Activated CD8-positive, alpha-beta T cell treated with anti-CD3 and anti-CD28 coated beads for 36 hours (primary cell): Measurements from ENCODE around the gene USO1. TPM values are rescaled to one million over a fixed set of nuclear protein-coding genes. Genes with fewer than 3 reads are reported as not detected.
"Not testable (repeated sequence)": the region's sequence is repeated elsewhere in the genome, so short reads cannot be mapped to it uniquely, and the experiment has no call there.

Experiments used
- ATAC-seq: fragments of 200-7000 bp; cut with Tn5 transposase; one replicate; pipeline ENCODE4 v1.10.0; 2021; ENCODE audit warnings: mild to moderate bottlenecking, moderate library complexity
- CTCF ChIA-PET: fragments of 350-600 bp; sonication (Branson Sonifier 250); formaldehyde crosslinking; loops from one replicate; lab custom pipeline; 2021; ENCODE audit warnings: antibody characterized with exemption; lab: Charles Lee
- POLR2A ChIA-PET: fragments of 350-600 bp; sonication (Branson Sonifier 250); formaldehyde crosslinking; loops from one replicate; lab custom pipeline; 2021; ENCODE audit warnings: antibody characterized with exemption; lab: Charles Lee
- DNase-seq: peaks from one replicate; pipeline ENCODE4 v3.0.0-alpha.2; 2020
- H3K27ac Mint-ChIP-seq: one replicate; pipeline ENCODE4 v1.8.0; 2021; ENCODE audit warnings: mild to moderate bottlenecking, mixed read lengths
- H3K27me3 Mint-ChIP-seq: one replicate; pipeline ENCODE4 v1.8.0; 2021; ENCODE audit warnings: mixed read lengths
- H3K36me3 Mint-ChIP-seq: one replicate; pipeline ENCODE4 v1.8.0; 2021; ENCODE audit warnings: low read depth, mixed read lengths
- H3K4me1 Mint-ChIP-seq: one replicate; pipeline ENCODE4 v1.8.0; 2021; ENCODE audit warnings: low read depth, mixed read lengths
- H3K4me3 Mint-ChIP-seq: one replicate; pipeline ENCODE4 v1.8.0; 2021; ENCODE audit warnings: mild to moderate bottlenecking, moderate library complexity, mixed read lengths
- H3K9me3 Mint-ChIP-seq: one replicate; pipeline ENCODE4 v1.8.0; 2021; ENCODE audit warnings: mixed read lengths
- intact Hi-C: fragments of 100-400 bp; cut with micrococcal nuclease; formaldehyde crosslinking; loops from one replicate; pipeline ENCODE4 v1.10.0; 2022
- total RNA-seq, 2 experiments: library from RNA; stranded (reverse); gene quantifications; one replicate each; pipeline ENCODE4 v1.2.3, GENCODE V29; 2021
- TF ChIP-seq, protein P1 (sequence below): fragments of 200-600 bp; IDR thresholded peaks from one replicate; pipeline ENCODE4 v1.8.0; 2022; ENCODE audit warnings: antibody characterized with exemption, mild to moderate bottlenecking

Gene USO1
- total RNA-seq, 2 experiments from 2014 or later, result 50.5 to 52.0 TPM

DNA sequence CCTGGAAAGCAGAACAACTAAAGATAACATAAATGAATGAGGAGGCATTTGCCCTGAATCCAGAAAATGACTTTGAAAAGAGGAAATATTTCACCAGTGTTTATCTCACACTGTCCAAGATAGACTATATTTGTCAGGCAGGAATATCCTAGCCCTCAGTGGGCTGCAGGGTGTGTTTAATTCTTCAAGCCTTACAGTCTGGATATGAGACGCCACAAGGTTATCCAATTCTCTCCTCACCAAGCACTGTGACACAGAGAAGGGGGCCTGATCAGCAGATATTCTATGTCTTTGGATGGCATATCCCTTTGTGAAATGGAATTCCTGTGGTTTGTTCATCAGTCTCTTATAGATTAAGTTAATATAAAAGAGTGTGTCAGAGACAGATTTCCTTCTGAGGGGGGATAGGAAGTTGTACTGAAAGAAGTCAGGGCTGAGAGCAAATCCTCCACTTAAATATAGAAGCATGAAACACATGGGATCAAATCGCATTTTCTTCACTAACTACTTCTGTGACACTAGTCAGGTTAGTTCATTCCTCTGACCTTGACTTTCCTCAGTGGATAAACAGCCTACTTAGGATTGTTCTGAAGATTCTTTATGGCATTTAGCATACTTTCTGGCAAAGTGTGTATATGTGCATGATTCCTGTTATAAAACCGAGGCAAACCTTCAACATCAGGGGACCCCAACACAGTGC is 44.4 kb upstream of the USO1 start:
- H3K4me3 Mint-ChIP-seq, result no peak overlapping the region
- no peaks in the 10 kb centered on the region for H3K9me3 Mint-ChIP-seq
- H3K27me3 Mint-ChIP-seq, result no peaks in the 10 kb centered on the region
- DNase-seq, result no peak
- no peak for ATAC-seq
- H3K27ac Mint-ChIP-seq, result no peak overlapping the region
- H3K4me1 Mint-ChIP-seq, result peaks cover 23% of the 10 kb centered on the region
- H3K36me3 Mint-ChIP-seq, result no peaks in the 10 kb centered on the region
- intact Hi-C loops, result no loop called here
- POLR2A ChIA-PET, result no interaction called here
- TF ChIP-seq, protein P1, sequence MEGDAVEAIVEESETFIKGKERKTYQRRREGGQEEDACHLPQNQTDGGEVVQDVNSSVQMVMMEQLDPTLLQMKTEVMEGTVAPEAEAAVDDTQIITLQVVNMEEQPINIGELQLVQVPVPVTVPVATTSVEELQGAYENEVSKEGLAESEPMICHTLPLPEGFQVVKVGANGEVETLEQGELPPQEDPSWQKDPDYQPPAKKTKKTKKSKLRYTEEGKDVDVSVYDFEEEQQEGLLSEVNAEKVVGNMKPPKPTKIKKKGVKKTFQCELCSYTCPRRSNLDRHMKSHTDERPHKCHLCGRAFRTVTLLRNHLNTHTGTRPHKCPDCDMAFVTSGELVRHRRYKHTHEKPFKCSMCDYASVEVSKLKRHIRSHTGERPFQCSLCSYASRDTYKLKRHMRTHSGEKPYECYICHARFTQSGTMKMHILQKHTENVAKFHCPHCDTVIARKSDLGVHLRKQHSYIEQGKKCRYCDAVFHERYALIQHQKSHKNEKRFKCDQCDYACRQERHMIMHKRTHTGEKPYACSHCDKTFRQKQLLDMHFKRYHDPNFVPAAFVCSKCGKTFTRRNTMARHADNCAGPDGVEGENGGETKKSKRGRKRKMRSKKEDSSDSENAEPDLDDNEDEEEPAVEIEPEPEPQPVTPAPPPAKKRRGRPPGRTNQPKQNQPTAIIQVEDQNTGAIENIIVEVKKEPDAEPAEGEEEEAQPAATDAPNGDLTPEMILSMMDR, result no peak
- CTCF ChIA-PET, result no interaction called here

DNA sequence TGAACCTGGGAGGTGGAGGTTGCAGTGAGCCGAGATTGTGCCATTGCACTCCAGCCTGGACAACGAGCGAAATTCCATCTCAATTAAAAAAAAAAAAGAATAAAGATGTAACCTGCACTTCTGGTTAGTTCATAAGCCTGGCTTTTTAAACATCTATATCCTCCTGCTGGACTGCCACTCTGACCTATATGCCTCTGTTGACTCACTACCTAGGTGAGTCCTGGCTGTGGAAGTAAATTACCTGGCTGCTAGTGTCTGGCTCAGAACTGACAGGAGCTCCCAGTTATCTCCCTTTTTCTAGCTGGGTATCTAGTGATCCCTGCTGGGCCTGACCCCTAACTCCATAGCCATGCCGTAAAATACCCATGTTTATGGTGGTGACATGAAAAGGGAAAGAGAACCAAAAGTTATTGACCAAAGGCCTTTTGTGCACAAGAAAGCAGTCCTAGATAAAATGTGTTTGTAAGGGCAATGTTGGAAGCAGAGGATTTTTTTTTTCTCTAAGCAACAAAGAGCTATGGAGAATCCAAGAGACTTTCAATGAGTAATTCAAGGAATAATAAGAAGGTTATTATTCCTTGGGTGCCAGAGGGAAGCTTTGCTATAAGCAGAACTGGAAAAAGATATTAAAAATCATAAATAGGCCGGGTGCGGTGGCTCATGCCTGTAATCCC is 40.8 kb upstream of the USO1 start:
- intact Hi-C loops, result no loop called here
- Mint-ChIP-seq H3K4me3 (no peak overlapping the region), H3K27ac (peak overlapping the region; percentile 37), H3K9me3 (peaks cover 5% of the 10 kb centered on the region), H3K27me3 (no peaks in the 10 kb centered on the region), H3K4me1 (peaks cover 45% of the 10 kb centered on the region), H3K36me3 (peaks cover 7% of the 10 kb centered on the region)
- CTCF ChIA-PET, result interaction anchor here (0.9 to 1.8 kb wide), 5 partner anchors 9 to 41 kb away, joined by 3 to 13 read pairs (median 3); partner anchors contain the start of genes G3BP2 and USO1
- TF ChIP-seq, protein P1, result no peak
- DNase-seq (no peak), ATAC-seq (no peak)
- POLR2A ChIA-PET, result interaction anchor here (0.7 to 2.2 kb wide), 6 partner anchors 11 to 730 kb away, joined by 3 to 15 read pairs (median 4); partner anchors contain the start of genes G3BP2 and USO1

DNA sequence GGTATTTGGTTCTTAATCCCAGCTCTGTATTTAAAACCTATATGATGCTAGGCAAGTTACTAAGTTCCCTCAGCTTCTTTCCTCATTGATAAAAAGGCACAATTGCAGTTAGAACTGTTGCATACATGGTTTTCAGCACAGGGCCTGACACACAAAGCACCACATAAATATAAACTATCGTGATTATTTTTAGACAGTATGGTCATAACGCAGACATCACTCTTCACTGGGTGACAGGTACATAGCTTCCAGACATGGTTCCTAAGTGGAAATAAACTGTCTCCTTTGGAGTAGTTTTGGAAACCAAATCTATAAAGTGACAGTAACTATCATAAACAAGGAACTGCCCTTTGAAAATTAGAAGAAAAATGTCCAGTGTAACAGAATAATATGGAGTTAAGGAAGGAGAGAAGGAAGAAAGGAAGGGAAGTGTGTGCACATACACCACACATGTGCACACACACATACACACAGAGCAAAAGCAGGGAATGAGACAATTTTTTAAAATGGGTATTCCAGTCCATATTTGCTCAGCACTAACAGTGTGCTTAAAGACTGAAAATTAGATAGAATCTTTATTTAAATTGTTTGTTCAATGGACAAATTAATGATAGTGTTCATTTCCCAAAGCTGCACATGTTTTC is 38.7 kb upstream of the USO1 start:
- Mint-ChIP-seq H3K4me3 (no peak overlapping the region), H3K4me1 (peaks cover 44% of the 10 kb centered on the region), H3K27me3 (no peaks in the 10 kb centered on the region), H3K27ac (peak overlapping the region; percentile 36), H3K9me3 (peaks cover 5% of the 10 kb centered on the region), H3K36me3 (peaks cover 7% of the 10 kb centered on the region)
- ChIA-PET POLR2A (no interaction called here), CTCF (interaction anchor here (0.7 to 0.9 kb wide), 2 partner anchors 12 kb away, joined by 3 read pairs; partner anchors contain the start of gene G3BP2)
- intact Hi-C loops, result no loop called here
- ATAC-seq (no peak), DNase-seq (no peak)
- TF ChIP-seq, protein P1, result no peak

DNA sequence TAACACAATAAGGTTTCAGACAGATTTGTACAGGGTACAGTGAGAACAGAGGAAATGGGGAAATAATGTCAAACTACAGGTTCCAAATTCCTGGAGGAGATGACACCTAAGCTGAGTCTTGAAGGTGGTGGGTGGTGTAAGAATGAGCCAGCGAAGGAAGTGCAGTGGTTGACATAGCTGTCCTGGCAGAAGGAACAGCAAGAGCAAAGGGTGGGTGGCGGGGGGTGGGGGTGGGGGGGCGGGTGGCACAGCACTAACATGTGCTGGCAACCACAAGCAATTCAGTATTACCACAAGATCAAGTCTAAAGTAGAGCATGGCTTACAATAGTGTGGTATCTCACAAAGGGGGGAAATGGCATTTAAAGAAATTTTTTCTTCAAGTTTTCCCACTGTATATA is 38.0 kb upstream of the USO1 start:
- DNase-seq, result peak; percentile 52
- peaks cover 5% of the 10 kb centered on the region for H3K9me3 Mint-ChIP-seq
- ChIA-PET CTCF (interaction anchor here (0.9 to 1.0 kb wide), 2 partner anchors 13 to 37 kb away, joined by 3 read pairs; partner anchors contain the start of genes G3BP2 and USO1), POLR2A (interaction anchor here (0.6 to 1.9 kb wide), 2 partner anchors 14 to 132 kb away, joined by 3 to 11 read pairs; partner anchors contain the start of gene G3BP2)
- H3K4me3 Mint-ChIP-seq, result no peak overlapping the region
- intact Hi-C loops, result no loop called here
- H3K27ac Mint-ChIP-seq, result peak overlapping the region; percentile 4
- H3K27me3 Mint-ChIP-seq, result no peaks in the 10 kb centered on the region
- TF ChIP-seq, protein P1, result no peak
- H3K4me1 Mint-ChIP-seq, result peaks cover 44% of the 10 kb centered on the region
- H3K36me3 Mint-ChIP-seq, result peaks cover 7% of the 10 kb centered on the region
- peak; percentile 64 for ATAC-seq

DNA sequence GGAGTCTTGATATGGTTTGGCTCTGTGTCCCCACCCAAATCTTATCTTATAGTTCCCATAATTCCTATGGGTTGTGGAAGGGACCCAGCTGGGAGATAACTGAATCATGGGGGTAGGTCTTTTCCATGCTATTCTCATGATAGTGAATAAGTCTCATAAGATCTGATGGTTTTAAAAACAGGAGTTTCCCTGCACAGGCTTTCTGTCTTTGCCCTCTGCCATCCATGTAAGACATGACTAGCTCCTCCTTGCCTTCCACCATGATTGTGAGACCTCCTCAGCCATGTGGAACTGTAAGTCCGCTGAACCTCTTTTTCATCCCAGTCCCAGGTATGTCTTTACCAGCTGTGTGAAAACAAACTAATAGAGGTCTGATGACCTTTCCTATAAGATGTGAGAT is 37.3 kb upstream of the USO1 start:
- H3K27me3 Mint-ChIP-seq, DNase-seq, ATAC-seq, intact Hi-C loops, H3K9me3 Mint-ChIP-seq, H3K4me3 Mint-ChIP-seq, H3K36me3 Mint-ChIP-seq: not testable (repeated sequence)
- CTCF ChIA-PET, result interaction anchor here (1.0 kb wide), 2 partner anchors 15 to 37 kb away, joined by 3 to 4 read pairs; partner anchors contain the start of gene USO1
- H3K4me1 Mint-ChIP-seq, result peaks cover 41% of the 10 kb centered on the region
- peak overlapping the region; percentile 46 for H3K27ac Mint-ChIP-seq
- POLR2A ChIA-PET, result interaction anchor here (0.6 to 1.9 kb wide), 2 partner anchors 14 to 133 kb away, joined by 3 to 11 read pairs; partner anchors contain the start of gene G3BP2

DNA sequence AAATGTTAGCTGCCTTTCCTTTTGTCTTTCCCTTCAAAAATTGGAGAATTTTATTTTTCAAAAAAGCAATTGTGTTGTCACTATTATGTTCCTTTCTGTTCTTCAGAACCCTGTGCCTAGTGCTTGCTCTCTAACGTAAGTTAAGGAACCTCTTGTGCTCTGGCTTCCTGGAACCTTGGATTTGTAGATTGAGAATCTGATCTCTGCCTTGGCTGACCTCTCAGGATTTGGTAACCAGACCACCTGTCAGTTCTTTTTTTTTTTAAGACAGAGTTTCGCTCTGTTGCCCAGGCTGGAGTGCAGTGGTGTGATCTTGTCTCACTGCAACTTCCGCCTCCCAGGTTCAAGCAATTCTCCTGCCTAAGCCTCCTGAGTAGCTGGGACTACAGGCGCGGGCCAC is 32.3 kb upstream of the USO1 start:
- intact Hi-C loops, DNase-seq, H3K27ac Mint-ChIP-seq, ATAC-seq, H3K9me3 Mint-ChIP-seq, H3K36me3 Mint-ChIP-seq, H3K4me3 Mint-ChIP-seq, H3K27me3 Mint-ChIP-seq: not testable (repeated sequence)
- H3K4me1 Mint-ChIP-seq, result peaks cover 32% of the 10 kb centered on the region
- POLR2A ChIA-PET, result interaction anchor here (0.9 kb wide), 1 partner anchor 22 kb away, joined by 3 read pairs; no protein-coding TSS in a partner anchor
- CTCF ChIA-PET, result interaction anchor here (1.0 to 2.2 kb wide), 4 partner anchors 9 to 32 kb away, joined by 3 to 9 read pairs (median 5); partner anchors contain the start of gene USO1
